ENCODE results near the gene SDHA.
"Not testable (repeated sequence)": the region's sequence is repeated elsewhere in the genome, so short reads cannot be mapped to it uniquely, and the experiment has no call there.

DNA sequence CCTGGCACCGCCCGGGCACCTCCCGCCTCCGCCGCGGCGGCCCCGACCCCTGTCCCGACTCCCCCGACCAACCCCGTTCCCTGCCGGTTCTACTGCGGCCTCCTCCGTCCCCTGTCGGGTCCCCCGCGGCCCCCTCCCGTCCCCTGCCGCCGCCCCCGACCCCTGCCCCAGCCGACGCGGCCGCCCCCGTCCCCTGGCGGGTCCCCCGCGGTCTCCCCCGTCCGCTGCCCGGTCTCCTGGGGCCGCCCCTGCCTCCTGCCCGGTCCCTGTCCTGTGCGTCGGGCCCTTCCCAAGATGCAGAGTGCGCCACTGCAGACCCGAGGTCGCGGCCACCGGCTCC, 53.7 kb downstream of the SDHA start:
- TF ChIP-seq, protein P1, sequence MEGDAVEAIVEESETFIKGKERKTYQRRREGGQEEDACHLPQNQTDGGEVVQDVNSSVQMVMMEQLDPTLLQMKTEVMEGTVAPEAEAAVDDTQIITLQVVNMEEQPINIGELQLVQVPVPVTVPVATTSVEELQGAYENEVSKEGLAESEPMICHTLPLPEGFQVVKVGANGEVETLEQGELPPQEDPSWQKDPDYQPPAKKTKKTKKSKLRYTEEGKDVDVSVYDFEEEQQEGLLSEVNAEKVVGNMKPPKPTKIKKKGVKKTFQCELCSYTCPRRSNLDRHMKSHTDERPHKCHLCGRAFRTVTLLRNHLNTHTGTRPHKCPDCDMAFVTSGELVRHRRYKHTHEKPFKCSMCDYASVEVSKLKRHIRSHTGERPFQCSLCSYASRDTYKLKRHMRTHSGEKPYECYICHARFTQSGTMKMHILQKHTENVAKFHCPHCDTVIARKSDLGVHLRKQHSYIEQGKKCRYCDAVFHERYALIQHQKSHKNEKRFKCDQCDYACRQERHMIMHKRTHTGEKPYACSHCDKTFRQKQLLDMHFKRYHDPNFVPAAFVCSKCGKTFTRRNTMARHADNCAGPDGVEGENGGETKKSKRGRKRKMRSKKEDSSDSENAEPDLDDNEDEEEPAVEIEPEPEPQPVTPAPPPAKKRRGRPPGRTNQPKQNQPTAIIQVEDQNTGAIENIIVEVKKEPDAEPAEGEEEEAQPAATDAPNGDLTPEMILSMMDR (IDR thresholded peaks at IDR 0.05): not testable (repeated sequence)
- not testable (repeated sequence) for TF ChIP-seq POLR2A, EP300 (IDR thresholded peaks at IDR 0.05)
